AG10803 (cell line): ENCODE data around the gene BTN1A1.

Source experiments
- DNase-seq: peaks from one replicate; pipeline ENCODE4 v3.0.0; 2010; ENCODE audit warnings: low read depth
- H3K4me3 ChIP-seq: 2 replicates; pipeline ENCODE4 v1.5.1; 2011; ENCODE audit warnings: mild to moderate bottlenecking, low read length, control low read depth
- TF ChIP-seq, protein P1 (sequence below): conservative IDR thresholded peaks from 2 replicates; pipeline ENCODE4 v1.5.1; 2011; ENCODE audit warnings: mild to moderate bottlenecking, low read length, control low read depth, inconsistent platforms

Gene BTN1A1

DNA sequence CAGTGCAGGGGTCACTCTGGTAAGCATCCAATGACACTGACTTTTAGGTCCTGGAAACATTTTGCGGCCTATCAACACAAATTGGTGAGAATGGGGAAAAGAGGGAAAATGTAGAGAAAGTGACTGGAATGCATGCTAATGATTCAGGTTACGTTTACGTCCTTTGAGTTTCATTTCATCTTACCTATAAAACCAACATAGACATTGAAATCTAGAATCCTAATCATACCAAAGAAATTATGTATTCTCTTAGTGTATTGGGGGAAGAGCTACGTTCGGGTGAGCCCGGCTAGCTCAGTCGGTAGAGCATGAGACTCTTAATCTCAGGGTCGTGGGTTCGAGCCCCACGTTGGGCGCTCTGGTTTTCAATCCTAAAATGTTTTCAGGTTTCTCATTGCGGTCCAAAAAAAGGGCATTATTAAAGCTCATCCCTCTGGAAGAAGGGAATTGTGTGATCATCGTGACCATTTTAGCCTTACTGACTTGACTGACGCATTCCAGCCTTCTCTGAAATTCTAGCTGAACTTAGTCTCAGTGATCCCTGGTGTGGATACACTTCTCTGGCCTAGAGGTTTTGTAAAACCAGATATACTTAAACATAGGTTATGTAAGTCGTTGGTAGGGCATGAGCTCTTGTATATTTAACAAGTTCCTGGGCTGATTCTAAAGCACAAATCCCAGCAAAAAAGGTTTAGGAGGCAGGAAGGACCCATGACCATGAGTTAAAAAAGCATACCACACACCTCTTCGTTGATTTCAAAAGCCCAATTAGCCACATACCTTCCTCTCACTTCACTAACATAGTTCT is 56.4 kb downstream of the BTN1A1 start:
- H3K4me3 ChIP-seq, result peak overlapping the region; percentile 42; the same call in 1 of the 2 replicates
- TF ChIP-seq, protein P1, sequence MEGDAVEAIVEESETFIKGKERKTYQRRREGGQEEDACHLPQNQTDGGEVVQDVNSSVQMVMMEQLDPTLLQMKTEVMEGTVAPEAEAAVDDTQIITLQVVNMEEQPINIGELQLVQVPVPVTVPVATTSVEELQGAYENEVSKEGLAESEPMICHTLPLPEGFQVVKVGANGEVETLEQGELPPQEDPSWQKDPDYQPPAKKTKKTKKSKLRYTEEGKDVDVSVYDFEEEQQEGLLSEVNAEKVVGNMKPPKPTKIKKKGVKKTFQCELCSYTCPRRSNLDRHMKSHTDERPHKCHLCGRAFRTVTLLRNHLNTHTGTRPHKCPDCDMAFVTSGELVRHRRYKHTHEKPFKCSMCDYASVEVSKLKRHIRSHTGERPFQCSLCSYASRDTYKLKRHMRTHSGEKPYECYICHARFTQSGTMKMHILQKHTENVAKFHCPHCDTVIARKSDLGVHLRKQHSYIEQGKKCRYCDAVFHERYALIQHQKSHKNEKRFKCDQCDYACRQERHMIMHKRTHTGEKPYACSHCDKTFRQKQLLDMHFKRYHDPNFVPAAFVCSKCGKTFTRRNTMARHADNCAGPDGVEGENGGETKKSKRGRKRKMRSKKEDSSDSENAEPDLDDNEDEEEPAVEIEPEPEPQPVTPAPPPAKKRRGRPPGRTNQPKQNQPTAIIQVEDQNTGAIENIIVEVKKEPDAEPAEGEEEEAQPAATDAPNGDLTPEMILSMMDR, result no peak
- DNase-seq, result peak; percentile 93
